C1 segment of cervical spinal cord (tissue), 14 donors: ENCODE data around the gene S100A5.
A peak's percentile ranks its signal among the peaks of the same experiment; 100 is the strongest.
"Not testable (repeated sequence)": the region's sequence is repeated elsewhere in the genome, so short reads cannot be mapped to it uniquely, and the experiment has no call there.

Experiments
- DNase-seq, 14 donors: peaks; one replicate each; lab custom pipeline; 2025; lab: John Stamatoyannopoulos, UW

The S100A5 gene

DNA sequence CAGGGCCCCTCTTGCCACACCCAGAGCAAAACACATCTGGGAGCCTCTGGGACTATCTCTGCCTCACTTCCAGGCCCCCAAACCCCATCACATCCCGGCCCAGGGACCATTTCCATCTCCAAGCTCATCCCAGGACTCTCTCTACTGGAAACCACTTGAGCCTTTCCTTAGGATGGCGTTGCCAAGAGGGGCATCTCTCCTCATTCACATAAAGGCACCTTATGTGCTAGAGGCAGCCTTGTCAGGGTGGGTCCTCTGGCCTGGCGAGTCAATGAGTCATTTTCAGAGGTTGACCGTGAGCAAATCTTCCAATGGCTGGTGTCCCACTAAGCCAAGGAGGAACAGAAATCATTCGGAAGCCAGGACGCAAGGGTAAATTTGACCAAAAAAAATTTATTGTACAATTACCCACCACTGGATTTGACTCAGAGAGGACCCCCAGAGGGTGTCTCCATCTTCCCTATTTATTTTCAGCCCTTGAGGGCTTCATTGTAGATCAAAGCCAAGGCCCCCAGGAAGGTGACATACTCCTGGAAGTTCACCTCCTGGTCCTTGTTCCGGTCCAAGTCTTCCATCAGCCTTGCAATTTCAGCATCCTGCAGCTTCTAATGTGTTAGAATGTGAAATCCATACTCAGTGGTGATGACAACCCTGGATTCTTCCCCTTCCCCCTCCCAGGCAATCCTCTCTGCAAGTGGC, 6.4 kb downstream of the S100A5 start:
- peak in 1 of 14 donors; percentile 27 for DNase-seq

DNA sequence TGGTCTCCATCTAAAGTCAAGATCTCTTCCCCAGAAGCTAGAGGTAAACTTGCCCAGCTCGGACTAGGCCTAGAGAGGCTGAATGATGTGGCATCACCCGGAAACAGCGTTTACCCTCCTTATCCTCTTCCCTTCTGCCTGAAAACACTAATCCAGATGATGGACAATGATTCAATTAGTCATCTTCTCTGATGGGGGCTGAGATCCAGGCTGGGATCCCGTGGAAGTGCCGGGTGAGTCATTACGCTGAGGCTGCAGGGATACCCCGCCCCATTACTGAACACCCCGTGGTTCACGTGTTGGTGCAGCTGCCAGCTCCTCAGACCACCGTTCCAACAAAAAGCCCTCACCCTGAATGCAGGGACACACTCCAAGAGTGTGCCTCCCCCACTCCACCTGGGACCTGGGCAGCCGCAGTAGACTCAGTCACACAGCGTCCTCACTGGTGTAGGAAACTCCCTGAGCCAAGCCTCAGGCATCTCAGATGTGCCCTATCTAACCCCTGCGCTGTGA, 7.0 kb downstream of the S100A5 start:
- peak in 3 of 14 donors; percentile 47 to 80 (median 51) for DNase-seq

DNA sequence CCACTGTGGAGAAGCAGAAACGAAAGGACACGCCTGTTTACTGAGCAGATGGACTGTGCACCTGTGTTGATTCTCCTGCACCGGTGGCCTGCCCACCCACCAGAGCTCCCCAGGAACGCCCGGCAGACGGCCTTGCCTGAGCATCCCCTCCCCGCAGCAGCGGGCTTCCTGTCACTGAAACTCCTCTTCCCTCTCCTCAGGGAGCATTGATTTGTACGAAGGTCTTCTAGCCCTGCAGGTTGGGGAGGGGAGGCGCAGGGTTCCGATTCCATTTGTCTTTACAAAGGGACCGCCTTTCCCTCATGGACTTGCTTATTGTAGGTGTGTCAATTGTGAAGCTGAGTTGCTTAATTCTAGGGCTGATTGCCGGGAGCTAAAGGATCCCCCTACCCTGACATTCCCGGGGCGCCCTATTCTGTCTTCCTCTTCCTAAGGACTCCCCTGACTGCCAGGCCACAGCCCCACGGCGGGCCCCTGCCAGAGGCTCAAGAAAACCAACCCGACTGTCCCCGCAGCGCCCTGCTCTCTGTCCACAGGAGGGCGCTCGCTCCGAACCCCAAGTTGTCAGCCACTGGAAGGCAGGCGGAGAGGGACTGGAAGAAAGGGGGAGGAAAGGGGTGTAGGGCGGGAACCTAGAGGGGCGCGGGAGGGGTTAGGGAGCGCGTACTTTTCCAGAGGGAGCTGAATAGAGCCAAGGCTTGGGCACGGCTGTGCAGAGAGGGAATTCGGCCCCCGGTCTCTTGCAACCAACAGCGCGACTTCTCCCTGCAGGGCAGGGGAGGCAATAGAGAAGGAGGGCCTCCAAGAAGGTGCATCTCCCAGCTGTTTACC, 7.8 kb downstream of the S100A5 start:
- peak in 13 of 14 donors; percentile 29 to 87 (median 68) for DNase-seq

DNA sequence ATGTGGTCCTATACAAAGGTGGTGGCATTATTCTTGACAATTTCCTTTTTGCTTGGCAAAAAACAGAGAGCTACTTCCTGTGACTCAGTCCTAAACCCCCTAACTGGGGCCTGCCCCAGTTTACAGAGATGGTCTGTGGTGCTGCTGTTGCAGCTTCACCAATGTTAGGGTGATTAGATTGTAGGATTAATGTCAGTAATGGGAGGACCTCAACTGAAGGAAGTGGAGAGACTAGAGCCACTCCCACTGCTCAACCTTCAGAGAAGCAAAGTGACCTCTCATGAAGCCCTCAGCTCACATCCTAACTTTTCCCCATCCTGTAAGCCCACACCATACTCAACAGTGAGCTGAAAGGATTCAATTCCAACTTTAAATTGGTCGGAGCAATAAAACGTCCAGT, 8.6 kb downstream of the S100A5 start:
- no peak for DNase-seq

DNA sequence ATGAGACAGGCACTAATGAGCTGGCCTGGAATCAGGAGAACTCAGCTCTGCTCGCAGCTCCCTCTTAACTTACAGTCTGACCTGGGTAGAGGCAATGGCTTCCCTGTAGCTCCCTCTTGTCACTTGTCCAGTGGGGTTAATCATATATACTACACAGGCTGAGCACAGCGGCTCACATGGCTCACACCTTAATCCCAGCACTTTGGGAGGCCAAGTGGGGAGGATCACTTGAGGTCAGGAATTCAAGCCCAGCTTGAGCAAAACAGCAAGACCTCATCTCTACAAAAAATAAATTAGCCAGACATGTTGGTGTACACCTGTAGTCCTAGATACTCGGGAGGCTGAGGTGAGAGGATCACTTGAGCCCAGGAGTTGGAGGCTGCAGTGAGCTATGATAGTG, 9.1 kb downstream of the S100A5 start:
- DNase-seq: no peak

DNA sequence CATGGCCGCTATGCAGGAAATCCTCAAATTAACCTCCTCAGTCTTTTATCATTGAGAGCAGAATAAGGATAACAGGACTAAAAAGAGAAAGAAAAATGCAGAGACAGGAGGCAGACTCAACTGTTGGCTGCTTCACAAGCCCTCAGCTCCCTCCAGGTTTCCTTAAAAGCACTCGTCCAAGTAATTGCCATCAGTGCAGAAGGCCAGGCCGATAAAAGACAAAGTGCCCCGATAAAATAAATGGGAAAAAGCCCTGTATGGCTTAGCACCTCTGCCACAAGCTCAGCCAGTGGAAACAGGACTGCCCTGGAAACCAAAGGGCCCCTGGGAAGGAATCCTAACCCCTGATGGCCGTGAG, 13.1 kb downstream of the S100A5 start:
- DNase-seq: peak in 1 of 14 donors; percentile 18

DNA sequence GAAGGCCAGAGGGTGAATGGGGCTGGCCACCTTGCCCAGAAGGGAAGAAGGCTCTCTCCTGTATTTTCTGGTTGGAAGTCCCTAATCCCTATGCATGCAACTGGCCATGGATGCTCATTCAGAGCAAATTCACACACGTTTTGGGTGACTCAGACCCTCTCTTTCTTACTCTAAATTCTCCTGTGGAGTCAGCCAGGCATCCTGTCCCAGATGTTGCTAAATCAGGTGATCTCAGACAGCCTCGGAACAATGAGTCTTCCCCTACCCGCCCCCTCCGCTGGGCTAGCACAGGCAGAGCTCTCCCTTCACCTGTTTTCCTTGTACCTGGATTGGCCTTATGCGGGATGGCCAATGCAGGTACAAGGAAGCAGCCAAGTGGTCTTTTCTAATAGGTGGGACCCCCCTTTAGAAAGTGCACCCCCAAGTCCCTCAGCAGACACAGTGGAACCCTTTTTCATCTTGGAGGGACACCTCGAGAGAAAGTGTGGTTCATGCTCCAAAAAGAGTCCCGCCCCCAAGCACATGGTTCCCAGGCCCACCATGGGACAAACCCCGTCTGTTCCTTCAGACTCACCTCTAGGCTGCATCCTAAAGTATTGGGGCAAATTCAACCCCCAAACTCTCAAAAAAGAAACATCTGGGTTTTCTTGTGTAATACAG, 13.6 kb downstream of the S100A5 start:
- DNase-seq: no peak

DNA sequence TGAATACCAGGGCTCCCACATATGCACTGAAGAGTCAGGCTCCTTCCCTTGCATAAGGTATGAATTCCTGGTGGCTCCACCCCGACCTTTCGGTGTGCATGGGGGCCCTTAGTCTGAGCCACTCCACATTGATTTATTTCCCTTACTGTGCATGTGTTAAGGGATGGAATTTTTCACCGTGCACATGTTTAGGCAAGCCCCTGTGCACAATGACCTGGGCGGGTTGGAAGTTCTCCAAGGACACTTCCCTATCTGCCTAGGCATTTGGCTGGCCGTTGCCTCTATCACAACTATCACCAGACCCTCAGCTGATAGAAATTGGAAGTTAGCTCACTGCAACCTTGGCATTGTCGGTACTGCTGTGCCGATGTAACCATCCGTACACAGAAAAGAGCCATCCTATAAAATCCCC, 14.6 kb downstream of the S100A5 start:
- peak in 1 of 14 donors; percentile 48 for DNase-seq

DNA sequence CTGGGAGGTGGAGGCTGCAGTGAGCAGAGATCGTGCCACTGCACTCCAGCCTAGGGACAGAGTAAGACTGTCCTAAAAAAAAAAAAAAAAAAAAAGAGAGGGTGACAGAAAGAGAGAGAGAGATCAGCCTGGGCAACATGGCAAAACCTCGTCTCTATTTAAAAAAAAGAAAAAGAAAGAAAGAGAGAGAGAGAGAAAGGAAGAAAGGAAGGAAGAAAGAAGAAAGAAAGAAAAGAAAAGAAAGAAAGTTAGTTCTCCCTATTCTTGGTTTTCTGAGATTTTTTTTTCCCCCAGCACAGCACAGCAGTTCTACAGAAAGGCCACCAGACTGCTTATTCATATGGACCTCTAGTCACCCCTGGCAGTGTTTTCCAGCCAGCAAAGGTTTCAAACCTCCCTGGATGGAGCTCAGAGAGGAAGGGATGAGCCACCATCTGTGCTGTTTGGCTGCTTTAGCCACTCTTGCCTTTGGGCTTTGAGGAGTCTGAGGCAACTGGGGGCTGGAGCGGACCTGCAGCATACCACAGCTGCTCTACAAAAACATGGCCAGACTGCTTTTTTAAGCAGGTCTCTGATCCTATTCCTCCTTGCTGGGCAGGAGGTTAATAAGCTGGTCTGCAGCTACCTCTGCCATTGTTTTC, 15.5 kb downstream of the S100A5 start:
- peak in 1 of 14 donors; percentile 88 for DNase-seq

DNA sequence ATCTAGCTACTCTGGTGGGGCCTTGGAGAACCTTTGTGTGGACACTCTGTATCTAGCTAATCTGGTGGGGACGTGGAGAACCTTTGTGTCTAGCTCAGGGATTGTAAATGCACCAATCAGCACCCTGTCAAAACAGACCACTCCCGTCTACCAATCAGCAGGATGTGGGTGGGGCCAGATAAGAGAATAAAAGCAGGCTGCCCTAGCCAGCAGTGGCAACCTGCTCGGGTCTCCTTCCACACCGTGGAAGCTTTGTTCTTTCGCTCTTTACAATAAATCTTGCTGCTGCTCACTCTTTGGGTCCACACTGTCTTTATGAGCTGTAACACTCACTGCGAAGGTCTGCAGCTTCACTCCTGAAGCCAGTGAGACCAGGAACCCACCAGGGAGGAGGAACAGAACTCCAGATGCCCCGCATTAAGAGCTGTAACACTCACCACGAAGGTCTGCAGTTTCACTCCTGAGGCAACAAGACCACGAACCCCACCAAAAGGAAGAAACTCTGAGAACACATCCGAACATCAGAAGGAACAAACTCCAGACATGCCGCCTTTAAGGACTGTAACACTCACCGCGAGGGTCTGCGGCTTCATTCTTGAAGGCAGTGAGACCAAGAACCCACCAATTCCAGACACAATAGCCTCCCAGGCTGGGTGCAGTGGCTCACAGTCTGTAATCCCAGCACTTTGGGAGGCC, 18.2 kb downstream of the S100A5 start:
- DNase-seq: not testable (repeated sequence)

DNA sequence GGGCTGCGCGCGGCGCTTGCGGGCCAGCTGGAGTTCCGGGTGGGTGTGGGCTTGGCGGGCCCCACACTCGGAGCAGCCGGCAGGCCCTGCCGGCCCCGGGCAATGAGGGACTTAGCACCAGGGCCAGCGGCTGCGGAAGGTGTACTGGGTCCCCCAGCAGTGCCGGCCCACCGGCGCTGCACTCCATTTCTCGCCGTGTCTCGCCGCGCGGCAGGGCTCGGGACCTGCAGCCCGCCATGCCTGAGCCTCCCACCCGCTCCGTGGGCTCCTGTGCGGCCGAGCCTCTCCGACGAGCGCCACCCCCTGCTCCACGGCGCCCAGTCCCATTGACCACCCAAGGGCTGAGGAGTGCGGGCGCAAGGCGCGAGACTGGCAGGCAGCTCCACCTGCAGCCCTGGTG, 18.9 kb downstream of the S100A5 start:
- DNase-seq: not testable (repeated sequence)

DNA sequence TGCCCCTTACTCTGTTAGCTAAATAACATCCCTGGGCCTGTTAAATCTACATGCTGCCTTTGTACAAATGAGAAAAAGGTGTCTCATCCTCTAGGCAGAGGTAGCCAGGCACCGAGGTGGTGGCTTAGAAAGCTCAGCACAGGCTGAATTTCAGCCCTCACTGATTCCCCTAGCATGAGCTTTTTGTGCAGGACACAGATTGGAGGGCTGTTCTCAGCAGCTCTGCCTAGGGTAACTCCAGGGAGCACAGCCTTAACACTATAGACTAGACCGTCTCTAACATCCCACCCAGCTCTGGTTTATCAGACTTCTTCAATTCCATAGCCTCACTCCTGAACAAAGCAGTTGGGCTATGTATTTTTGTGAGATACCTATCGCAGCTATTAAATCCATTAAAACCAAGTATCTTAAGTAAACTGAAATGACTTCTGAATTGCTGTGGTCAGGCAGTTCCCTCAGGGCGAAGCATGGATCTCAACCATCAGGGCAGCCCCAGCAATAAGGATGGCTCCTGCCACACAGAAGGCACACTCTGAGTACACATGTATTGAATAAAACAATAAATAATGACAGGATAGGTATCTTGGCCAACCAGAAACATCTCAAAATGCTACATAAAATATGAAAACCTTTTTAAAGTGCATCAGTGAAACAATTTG, 19.8 kb downstream of the S100A5 start:
- DNase-seq: no peak

DNA sequence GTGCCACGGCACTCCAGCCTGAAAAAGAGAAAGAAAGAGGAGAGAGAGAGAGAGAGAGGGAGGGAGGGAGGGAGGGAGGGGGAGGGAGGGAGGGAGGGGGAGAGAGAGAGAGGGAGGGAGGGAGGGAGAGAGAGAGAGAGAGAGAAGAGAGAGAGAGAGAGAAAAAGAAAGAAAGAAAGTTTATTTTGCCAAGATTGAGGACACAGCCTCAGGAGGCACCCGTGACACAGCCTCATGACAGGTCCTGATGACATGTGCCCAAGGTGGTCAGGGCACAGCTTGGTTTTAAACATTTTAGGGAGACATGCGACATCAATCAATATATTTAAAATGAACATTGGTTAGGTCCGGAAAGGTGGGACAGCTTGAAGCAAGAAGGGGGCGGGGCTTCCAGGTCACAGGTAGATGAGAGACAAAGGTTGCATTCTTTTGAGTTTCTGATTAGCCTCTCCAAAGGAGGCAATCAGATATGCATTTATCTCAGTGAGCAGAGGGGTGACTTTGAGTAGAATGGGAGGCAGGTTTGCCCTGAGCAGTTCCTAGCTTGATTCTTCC, 20.5 kb downstream of the S100A5 start:
- DNase-seq: not testable (repeated sequence)

DNA sequence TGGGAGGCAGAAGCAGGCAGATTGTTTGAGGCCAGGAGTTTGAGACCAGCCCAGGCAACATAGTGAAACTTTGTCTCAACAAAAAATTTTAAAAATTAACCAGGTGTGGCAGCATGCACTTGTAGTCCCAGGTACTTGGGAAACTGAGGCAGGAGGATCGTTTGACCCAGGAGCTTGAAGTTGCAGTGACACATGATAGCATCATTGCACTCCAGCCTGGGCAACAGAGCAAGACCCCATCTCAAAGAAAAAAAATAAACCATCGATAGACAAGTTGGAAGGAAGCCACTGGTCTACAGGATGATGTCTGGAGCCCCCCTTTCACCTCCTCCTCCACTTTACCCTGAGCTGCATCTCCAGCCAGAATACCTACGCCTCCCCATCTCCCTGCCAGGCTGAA, 21.5 kb downstream of the S100A5 start:
- DNase-seq: no peak

DNA sequence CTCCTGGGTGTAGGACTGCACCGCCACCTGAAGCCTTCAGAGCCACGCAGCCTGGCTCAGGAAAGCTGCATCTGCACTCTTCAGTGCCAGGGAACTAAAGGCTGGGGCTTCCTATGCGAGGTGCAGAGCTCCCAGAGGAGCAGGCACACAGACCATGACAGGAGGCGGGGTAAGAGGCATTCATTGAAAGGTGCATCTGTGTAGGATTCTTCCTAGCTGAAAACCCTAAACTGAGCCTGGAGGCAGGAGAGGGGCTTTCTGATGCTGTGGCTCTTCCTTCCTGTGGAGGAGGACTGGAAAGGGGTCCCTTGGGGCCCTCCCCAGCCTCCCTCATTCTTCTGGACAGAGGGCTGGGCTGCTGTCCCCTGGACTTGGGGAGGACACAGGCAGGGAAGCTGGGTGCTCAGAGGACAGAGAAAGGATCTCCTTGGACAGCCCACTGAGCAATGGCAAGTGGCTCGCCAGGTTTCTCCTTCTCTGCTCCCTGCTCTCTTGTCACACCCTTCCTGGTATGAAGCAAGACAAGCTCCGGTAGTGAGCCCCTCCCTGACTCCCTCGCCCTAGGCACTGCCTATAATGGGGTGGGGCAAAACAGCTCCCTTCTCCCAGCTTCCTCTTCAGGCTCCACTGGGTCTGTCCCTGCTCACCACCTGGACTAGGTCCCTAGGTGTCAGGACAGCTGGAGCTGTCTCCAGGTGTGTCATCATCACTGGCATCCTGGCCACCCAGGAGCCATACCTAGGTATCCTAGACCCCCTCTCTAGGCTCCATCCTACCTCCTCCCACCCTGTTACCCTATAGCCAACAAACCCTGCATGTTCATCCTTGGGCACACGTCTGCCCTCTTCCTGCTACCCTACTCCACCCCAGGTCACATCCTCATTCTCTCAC, 25.0 kb downstream of the S100A5 start:
- DNase-seq: no peak

DNA sequence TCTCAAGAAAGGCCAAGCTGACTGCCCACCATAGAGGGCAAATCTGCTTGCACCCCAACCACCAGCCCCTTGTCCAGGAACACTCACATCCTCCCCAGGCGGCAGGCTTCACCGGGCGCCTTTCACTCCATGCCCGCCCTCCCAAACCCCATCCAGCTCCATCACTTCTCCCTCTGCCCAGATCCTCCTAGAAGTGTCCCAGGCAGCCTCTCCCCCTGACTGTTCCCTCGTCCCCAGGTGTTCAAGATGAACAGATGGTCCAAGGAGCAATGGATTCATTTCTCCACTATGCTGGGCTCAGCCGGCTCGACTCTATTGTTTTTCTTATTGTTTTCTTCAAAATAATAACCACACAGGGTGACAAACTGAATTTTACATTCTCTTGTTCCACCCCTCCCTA, 27.1 kb downstream of the S100A5 start:
- no peak for DNase-seq

DNA sequence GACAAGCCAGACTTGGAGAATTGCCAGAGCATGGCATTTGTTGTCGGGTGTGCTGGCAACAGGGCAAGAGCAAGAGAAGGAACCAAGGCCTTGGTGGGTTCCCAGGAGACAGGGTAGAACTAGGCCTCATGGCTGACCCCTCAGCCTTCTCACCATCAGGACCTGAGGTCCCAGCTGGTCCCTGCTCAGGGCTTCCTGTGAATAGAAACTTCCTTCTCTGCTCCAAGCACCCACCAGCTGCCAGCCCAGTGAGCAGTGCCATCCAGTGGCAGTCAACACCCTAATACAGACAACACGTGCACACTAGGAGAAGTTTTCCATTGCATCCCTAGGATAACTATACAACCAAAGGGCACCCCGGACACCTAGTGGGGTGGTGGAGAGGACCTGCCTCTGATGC, 27.7 kb downstream of the S100A5 start:
- no peak for DNase-seq

DNA sequence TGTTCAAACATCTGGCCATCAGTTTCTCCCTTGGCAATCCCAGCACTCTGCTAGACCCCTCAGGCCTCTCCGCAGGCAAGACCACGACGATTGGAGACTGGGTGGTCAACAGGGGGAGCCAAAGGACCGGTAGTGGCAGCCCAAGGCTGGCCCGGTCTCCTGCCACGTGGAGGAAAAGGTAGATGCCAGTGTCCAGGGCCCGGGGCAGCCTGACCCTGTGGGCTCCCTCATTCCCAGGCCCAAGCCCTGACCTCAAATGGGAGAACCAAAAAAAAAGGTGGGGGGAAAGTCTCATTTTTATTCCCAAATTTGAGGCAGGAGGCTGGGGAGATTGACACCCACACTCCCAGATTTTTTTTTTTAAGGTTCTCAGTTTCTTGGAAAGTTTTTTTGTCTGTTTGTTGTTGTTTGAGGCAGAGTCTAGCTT, 29.7 kb downstream of the S100A5 start:
- peak in 11 of 14 donors; percentile 12 to 64 (median 46) for DNase-seq

DNA sequence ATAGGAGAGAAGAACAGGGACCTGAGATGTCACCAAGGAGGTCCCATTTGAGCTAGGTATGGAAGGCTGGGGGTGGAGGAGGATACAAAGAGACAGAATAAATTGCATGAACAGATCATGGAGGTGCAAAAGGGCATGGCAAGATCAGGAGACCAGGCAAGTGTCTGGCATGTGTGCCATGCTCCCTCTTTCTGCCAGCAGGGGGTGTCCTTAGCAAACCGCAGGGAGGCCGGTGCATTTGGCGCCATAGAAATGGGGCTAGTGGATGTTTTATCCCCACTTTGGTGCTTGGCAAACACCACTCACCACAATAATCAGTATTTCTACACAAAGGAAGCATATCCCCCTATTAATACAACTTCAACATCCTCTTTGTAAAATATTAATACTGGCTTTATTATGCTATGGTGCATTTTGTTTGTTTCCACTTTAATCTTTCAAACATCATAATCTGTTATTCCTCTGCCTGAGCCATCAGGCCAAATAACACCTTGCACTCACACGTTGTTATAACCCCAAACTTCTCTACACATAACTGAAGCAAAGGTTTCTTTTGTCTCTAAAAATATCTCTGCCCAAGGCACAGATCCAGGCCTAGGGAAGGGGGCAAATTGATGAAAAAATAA, 30.9 kb downstream of the S100A5 start:
- peak in 2 of 14 donors; percentile 9 to 10 for DNase-seq
